ENCODE results near the gene RACGAP1.

- TF ChIP-seq, protein P1, sequence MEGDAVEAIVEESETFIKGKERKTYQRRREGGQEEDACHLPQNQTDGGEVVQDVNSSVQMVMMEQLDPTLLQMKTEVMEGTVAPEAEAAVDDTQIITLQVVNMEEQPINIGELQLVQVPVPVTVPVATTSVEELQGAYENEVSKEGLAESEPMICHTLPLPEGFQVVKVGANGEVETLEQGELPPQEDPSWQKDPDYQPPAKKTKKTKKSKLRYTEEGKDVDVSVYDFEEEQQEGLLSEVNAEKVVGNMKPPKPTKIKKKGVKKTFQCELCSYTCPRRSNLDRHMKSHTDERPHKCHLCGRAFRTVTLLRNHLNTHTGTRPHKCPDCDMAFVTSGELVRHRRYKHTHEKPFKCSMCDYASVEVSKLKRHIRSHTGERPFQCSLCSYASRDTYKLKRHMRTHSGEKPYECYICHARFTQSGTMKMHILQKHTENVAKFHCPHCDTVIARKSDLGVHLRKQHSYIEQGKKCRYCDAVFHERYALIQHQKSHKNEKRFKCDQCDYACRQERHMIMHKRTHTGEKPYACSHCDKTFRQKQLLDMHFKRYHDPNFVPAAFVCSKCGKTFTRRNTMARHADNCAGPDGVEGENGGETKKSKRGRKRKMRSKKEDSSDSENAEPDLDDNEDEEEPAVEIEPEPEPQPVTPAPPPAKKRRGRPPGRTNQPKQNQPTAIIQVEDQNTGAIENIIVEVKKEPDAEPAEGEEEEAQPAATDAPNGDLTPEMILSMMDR (IDR thresholded peaks at IDR 0.05): no peak
- peak in 1 of 2 donors; percentile 14 for TF ChIP-seq POLR2A (IDR thresholded peaks at IDR 0.05)
These were observed at the start of gene RACGAP1 for GRCh38 chr12:50025187-50026059.
